ENCODE data around the gene YAP1. TPM values are rescaled to one million over a fixed set of nuclear protein-coding genes. Genes with fewer than 3 reads are reported as not detected.

Gene YAP1
- total and polyA plus RNA-seq, 2 of the 4 experiments (the other 2 are of a cell fraction): 121 to 251 TPM

DNA sequence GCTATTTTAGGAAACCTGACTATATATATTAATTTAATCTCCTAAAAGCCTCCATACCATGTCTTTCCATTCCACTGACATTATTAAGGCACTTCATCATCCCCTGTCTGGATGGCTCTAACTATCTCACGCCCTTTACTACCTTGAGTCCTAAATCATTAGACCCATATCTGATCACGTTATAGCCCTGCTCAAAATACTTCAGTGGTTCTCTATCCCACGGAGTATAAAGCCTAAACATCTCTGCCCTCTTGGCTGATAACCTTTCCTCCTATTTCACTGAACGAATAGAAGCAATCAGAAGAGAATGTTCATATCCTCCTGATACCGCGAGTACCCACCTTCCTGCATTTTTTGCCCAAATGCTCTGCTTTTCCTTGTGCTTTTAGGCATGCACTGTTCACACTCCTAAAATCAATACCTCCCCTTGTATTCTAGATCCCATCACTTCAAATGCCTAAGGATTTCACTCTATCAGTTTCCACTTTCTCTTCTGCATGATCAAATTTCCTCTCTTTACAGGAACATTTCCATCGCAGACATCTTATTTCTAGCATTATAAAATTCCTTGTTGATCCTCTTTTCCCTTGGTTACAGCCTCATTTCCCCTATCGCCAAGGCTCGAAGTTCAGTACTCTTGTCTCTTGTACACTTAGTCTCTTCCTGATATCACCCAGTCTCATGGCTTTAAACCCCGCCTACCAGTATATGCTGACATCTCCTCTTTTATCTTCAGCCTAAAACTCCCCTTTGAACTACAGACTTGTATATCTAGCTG lies 162.0 kb downstream of the YAP1 start:
- Histone ChIP-seq H2BK20ac (ENCODE audit: low read depth, low read length) (no peak overlapping the region), H2AFZ (replicated peaks; ENCODE audit: low read length, poor library complexity) (no peak overlapping the region), H3K4ac (ENCODE audit: low read depth, low read length) (no peak overlapping the region), H3K18ac (ENCODE audit: low read depth, low read length) (no peak overlapping the region), H3K9ac (ENCODE audit: low read depth, low read length) (no peak overlapping the region), H2BK15ac (ENCODE audit: low read depth, low read length) (no peak overlapping the region), H3K4me1 (ENCODE audit: control insufficient read depth, insufficient read depth, low read length) (peaks cover 12% of the 10 kb centered on the region), H2BK5ac (ENCODE audit: low read depth, low read length, poor library complexity, severe bottlenecking) (no peak overlapping the region), H3K27ac (ENCODE audit: insufficient read depth, low read length) (no peak overlapping the region), H3K4me2 (ENCODE audit: low read depth, low read length) (no peak overlapping the region), H2AK5ac (ENCODE audit: low read depth, low read length) (no peak overlapping the region), H2BK120ac (ENCODE audit: low read depth, low read length) (no peak overlapping the region), H3K4me3 (ENCODE audit: insufficient read depth, low read depth, low read length) (no peak overlapping the region), H4K20me1 (ENCODE audit: insufficient read depth, low read length) (no peaks in the 10 kb centered on the region), H2AK9ac (replicated peaks; ENCODE audit: low read depth, low read length, poor library complexity) (no peak overlapping the region), H3K9me1 (ENCODE audit: insufficient read depth, low read length) (peaks cover 5% of the 10 kb centered on the region), H3K36me3 (ENCODE audit: control insufficient read depth, insufficient read depth, low read length) (no peaks in the 10 kb centered on the region), H3K9me3 (ENCODE audit: control insufficient read depth, insufficient read depth, low read length) (no peaks in the 10 kb centered on the region), H3K27me3 (ENCODE audit: control insufficient read depth, insufficient read depth, low read length) (no peaks in the 10 kb centered on the region), H3K56ac (ENCODE audit: extremely low read depth, insufficient read depth, low read length) (no peak overlapping the region), H3K23ac (ENCODE audit: low read depth, low read length) (no peak overlapping the region), H4K8ac (ENCODE audit: low read depth in 2 of 2, low read length in 2 of 2) (no peak overlapping the region), H3K79me1 (ENCODE audit: low read depth in 1 of 2, low read length in 2 of 2) (no peaks in the 10 kb centered on the region; a peak in 1 of 4 replicates), H4K91ac (ENCODE audit: insufficient read depth, low read depth, low read length) (no peak overlapping the region), H3K14ac (replicated peaks; ENCODE audit: low read depth, low read length) (no peak overlapping the region), H4K5ac (ENCODE audit: low read depth, low read length) (no peak overlapping the region)
- ATAC-seq (ENCODE audit: low read depth) (no peak), DNase-seq (no peak)
- TF ChIP-seq, protein P1, sequence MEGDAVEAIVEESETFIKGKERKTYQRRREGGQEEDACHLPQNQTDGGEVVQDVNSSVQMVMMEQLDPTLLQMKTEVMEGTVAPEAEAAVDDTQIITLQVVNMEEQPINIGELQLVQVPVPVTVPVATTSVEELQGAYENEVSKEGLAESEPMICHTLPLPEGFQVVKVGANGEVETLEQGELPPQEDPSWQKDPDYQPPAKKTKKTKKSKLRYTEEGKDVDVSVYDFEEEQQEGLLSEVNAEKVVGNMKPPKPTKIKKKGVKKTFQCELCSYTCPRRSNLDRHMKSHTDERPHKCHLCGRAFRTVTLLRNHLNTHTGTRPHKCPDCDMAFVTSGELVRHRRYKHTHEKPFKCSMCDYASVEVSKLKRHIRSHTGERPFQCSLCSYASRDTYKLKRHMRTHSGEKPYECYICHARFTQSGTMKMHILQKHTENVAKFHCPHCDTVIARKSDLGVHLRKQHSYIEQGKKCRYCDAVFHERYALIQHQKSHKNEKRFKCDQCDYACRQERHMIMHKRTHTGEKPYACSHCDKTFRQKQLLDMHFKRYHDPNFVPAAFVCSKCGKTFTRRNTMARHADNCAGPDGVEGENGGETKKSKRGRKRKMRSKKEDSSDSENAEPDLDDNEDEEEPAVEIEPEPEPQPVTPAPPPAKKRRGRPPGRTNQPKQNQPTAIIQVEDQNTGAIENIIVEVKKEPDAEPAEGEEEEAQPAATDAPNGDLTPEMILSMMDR (conservative IDR thresholded peaks at IDR 0.05; ENCODE audit: low read depth, low read length): no peak
- no peak for TF ChIP-seq MAFK (IDR thresholded peaks at IDR 0.05; ENCODE audit: low read depth, low read length)
- TF ChIP-seq NFE2L2 (IDR thresholded peaks at IDR 0.05; ENCODE audit: low read depth, low read length): no peak
- no peak for TF ChIP-seq CEBPB (IDR thresholded peaks at IDR 0.05; ENCODE audit: low read depth, low read length)
- TF ChIP-seq FOS (IDR thresholded peaks at IDR 0.05; ENCODE audit: low read depth, low read length): no peak
- no peak for TF ChIP-seq CHD1 (IDR thresholded peaks at IDR 0.05; ENCODE audit: low read depth, low read length)
- TF ChIP-seq SMC3 (IDR thresholded peaks at IDR 0.05; ENCODE audit: low read depth, low read length): no peak
- no peak for TF ChIP-seq RFX5 (IDR thresholded peaks at IDR 0.05; ENCODE audit: low read depth, low read length)
- TF ChIP-seq, protein P2, sequence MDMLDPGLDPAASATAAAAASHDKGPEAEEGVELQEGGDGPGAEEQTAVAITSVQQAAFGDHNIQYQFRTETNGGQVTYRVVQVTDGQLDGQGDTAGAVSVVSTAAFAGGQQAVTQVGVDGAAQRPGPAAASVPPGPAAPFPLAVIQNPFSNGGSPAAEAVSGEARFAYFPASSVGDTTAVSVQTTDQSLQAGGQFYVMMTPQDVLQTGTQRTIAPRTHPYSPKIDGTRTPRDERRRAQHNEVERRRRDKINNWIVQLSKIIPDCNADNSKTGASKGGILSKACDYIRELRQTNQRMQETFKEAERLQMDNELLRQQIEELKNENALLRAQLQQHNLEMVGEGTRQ (IDR thresholded peaks at IDR 0.05; ENCODE audit: low read depth, low read length): no peak
- no peak for TF ChIP-seq MAZ (IDR thresholded peaks at IDR 0.05; ENCODE audit: borderline replicate concordance, low read depth, low read length)
- no peak for TF ChIP-seq MXI1 (IDR thresholded peaks at IDR 0.05; ENCODE audit: borderline replicate concordance, low read depth, low read length)
- no peak for TF ChIP-seq RCOR1 (IDR thresholded peaks at IDR 0.05; ENCODE audit: insufficient replicate concordance, low read length)
- TF ChIP-seq, protein P3, sequence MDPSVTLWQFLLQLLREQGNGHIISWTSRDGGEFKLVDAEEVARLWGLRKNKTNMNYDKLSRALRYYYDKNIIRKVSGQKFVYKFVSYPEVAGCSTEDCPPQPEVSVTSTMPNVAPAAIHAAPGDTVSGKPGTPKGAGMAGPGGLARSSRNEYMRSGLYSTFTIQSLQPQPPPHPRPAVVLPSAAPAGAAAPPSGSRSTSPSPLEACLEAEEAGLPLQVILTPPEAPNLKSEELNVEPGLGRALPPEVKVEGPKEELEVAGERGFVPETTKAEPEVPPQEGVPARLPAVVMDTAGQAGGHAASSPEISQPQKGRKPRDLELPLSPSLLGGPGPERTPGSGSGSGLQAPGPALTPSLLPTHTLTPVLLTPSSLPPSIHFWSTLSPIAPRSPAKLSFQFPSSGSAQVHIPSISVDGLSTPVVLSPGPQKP (IDR thresholded peaks at IDR 0.05; ENCODE audit: borderline replicate concordance, low read depth, low read length): no peak
- BruUV-seq (replicated peaks): no TSS peak
- ChIA-PET POLR2A (ENCODE audit: unreplicated experiment) (no interaction called here), CTCF (no interaction called here)
- WGBS, 2 experiments (ENCODE audit: extremely low coverage in 2 of 2, insufficient read length in 1 of 2): 79% methylated on average over 7 of the region's 10 CpGs; no CpG with 5 or more reads in 1 of the 2 experiments
- dilution Hi-C loops (cut with HindIII; ENCODE audit: low sequenced_read_pairs, unreplicated experiment): no loop called here
- in situ Hi-C loops (cut with MboI; ENCODE audit: low sequenced_read_pairs): no loop called here
- intact Hi-C loops (cut with micrococcal nuclease): no loop called here
